OCI-M2 (cell line): ENCODE data around the gene MAGEB5.
"Not testable (repeated sequence)": the region's sequence is repeated elsewhere in the genome, so short reads cannot be mapped to it uniquely, and the experiment has no call there.

ENCODE experiments used
- DNase-seq: peaks from one replicate; lab custom pipeline; 2025; ENCODE audit not compliant: unreplicated experiment; lab: John Stamatoyannopoulos, UW

MAGEB5 gene

DNA sequence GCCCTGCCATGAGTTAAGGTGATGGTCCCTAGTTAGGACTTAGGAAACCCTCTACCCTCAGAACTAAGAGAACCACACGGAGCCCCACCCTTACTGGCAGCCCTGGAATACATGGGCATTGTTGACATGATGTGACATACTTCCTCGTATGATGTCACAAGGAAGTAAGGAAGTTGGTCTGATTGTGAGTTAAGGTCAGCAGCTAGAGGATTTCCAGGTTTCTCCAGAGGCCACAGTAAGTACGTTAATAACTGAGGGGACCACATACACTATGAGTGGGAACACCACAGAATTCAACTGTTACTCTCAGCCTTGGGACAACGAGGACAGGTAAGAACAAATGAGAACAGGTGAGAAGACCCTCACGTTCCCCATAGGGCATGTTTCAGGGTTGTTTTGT lies at the start of gene MAGEB5:
TSS of gene MAGEB5 (plus strand) at position 301 of the 400 bp plus-strand sequence. CDS start 1,133 bp downstream, outside the sequence.
- DNase-seq: no peak

- no peak for DNase-seq
Observed at GRCh38 chrX:26192204-26192603, 23.8 kb upstream of the MAGEB5 start, which contains the start of gene MAGEB6. TSS of gene MAGEB6 (plus strand) at chrX:26192440. CDS start at chrX:26193847, 1,407 bp downstream.

DNA sequence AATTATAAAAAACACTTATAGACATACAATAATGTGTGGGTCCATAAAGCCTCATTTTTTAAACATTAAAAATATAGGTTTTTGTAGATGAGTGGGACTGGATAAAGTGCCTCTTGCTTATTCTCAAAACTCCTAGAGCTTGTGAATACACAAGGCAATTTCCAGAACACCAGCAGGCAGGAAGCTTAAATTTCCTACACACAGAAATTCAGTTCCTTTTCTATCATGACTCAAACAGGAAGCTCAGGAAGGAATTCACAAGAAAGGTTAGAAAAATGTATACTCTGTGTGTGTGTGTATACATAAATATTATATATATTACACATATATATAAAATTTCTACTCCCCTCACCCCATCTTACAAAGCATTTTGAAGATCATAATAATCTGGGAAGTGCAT lies 12.4 kb upstream of the MAGEB5 start:
- no peak for DNase-seq

DNA sequence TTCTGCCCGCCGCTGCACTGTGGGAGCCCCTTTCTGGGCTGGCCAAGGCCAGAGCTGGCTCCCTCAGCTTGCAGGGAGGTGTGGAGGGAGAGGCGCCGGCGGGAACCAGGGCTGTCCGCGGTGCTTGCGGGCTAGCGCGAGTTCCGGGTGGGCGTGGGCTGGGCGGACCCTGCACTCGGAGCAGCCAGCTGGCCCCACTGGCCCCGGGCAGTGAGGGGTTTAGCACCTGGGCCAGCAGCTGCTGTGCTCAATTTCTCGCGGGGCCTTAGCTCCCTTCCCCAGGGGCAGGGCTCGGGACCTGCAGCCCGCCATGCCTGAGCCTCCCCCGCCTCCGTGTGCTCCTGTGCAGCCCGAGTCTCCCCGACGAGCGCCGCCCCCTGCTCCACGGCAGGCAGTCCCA lies 11.3 kb upstream of the MAGEB5 start:
- DNase-seq: not testable (repeated sequence)

GRCh38 chrX:26208012-26208411 lies 8.0 kb upstream of the MAGEB5 start:
- no peak for DNase-seq

DNA sequence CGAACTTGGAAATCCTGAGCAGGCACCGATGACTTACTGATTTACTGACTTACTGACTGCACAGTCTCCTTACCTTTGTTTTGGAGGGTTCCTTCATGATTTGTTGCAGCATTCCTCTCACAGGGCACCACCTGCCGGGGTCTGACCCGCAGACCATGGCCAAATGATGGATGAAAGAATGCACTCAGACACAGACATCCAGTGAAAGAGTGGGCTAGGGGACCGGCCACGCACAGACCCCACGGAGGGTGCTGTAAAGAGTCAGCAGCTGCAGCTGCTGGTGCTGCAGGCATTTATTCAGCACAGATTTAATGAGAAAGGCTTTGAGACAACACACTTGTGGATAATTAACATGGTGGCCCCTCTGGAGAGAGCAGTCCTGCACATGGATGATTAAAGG lies 3.4 kb downstream of the MAGEB5 start:
- DNase-seq: no peak

- DNase-seq: no peak
Observed at GRCh38 chrX:26234177-26234576, 18.2 kb downstream of the MAGEB5 start.

- no peak for DNase-seq
Observed at GRCh38 chrX:26253526-26253925, 37.6 kb downstream of the MAGEB5 start.

DNA sequence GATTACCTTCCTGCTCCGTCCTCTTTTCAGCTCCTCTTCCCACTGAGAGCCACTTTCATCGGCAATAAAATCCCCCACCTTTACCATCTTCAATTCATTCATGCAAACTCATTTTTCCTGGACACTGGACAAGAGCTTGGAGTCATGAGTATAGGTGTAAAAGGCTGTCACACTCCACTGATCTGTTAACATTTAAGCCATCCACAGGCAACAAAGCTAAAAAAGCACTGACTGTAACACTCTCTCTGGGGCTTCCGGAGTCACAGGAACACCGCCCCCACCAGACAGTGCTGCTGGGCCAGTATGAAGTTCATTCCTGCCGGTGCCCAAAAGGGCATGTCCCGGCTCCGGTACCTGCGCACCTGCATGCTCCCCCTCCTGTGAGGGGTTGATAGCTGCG lies 38.5 kb downstream of the MAGEB5 start:
- no peak for DNase-seq

DNA sequence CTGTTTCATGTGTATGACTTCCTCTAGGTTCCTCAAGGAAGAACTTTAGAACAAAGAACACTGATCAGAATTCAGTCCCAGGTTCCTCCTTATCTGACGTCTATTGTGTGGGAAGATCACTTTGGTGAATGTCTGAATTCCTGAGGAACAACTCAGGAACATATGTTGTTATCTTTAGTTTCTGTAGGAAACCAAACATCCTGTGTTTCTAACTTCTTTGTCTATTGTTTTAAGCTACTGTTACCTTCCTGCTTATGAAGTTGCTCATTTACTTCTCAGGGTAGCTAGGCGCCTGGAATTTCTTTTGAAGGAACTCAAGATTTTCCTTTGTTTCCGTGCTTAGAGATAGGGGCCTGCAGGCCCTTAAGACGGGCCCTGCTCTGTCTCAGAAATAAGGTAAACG lies 46.2 kb downstream of the MAGEB5 start:
- no peak for DNase-seq
